ENCODE results near the gene SLC6A4.

The SLC6A4 gene

GRCh38 chr17:30271102-30271501 lies 35.6 kb upstream of the SLC6A4 start:
- Histone ChIP-seq H3K9ac (ENCODE audit: low read depth, low read length, poor library complexity, severe bottlenecking) (no peak overlapping the region), H2AFZ (ENCODE audit: low read length) (no peak overlapping the region), H3K9me3 (ENCODE audit: insufficient read depth, low read depth, low read length) (no peaks in the 10 kb centered on the region), H3K4me1 (ENCODE audit: insufficient read depth, low read length, poor library complexity, severe bottlenecking) (no peaks in the 10 kb centered on the region), H3K4me3 (ENCODE audit: low read length, poor library complexity, severe bottlenecking) (no peak overlapping the region), H3K9me2 (replicated peaks; ENCODE audit: low read depth, low read length) (no peaks in the 10 kb centered on the region), H3K4me2 (ENCODE audit: low read depth, low read length, poor library complexity, severe bottlenecking) (no peak overlapping the region), H4K20me1 (ENCODE audit: insufficient read depth, low read length, poor library complexity, severe bottlenecking) (no peaks in the 10 kb centered on the region), H3K79me2 (ENCODE audit: insufficient read depth, low read length) (no peaks in the 10 kb centered on the region), H3F3A (ENCODE audit: low read depth) (no peaks in the 10 kb centered on the region), H3K27me3 (ENCODE audit: insufficient read depth, low read length, poor library complexity, severe bottlenecking) (no peaks in the 10 kb centered on the region), H3K36me3 (ENCODE audit: insufficient read depth, low read length) (peaks cover 69% of the 10 kb centered on the region; the same call in 1 of the 2 replicates)
- no peak for TF ChIP-seq EZH2phosphoT487 (IDR thresholded peaks at IDR 0.05; ENCODE audit: borderline replicate concordance)

- Histone ChIP-seq H3K36me3 (ENCODE audit: insufficient read depth, low read length) (peaks cover 65% of the 10 kb centered on the region; the same call in 1 of the 2 replicates), H3K4me2 (ENCODE audit: low read depth, low read length, poor library complexity, severe bottlenecking) (no peak overlapping the region), H3K9me3 (ENCODE audit: insufficient read depth, low read depth, low read length) (no peaks in the 10 kb centered on the region), H3K27me3 (ENCODE audit: insufficient read depth, low read length, poor library complexity, severe bottlenecking) (no peaks in the 10 kb centered on the region), H3F3A (ENCODE audit: low read depth) (no peaks in the 10 kb centered on the region), H3K9ac (ENCODE audit: low read depth, low read length, poor library complexity, severe bottlenecking) (no peak overlapping the region), H4K20me1 (ENCODE audit: insufficient read depth, low read length, poor library complexity, severe bottlenecking) (no peaks in the 10 kb centered on the region), H3K79me2 (ENCODE audit: insufficient read depth, low read length) (no peaks in the 10 kb centered on the region), H3K4me1 (ENCODE audit: insufficient read depth, low read length, poor library complexity, severe bottlenecking) (no peaks in the 10 kb centered on the region), H2AFZ (ENCODE audit: low read length) (no peak overlapping the region), H3K4me3 (ENCODE audit: low read length, poor library complexity, severe bottlenecking) (no peak overlapping the region), H3K9me2 (replicated peaks; ENCODE audit: low read depth, low read length) (no peaks in the 10 kb centered on the region)
- TF ChIP-seq EZH2phosphoT487 (IDR thresholded peaks at IDR 0.05; ENCODE audit: borderline replicate concordance) (no peak), CTCF (conservative IDR thresholded peaks at IDR 0.05; ENCODE audit: low read length) (no peak)
Observed at GRCh38 chr17:30267625-30268024, 32.1 kb upstream of the SLC6A4 start.

- Histone ChIP-seq H3K36me3 (ENCODE audit: insufficient read depth, low read length) (peaks cover 49% of the 10 kb centered on the region), H4K20me1 (ENCODE audit: insufficient read depth, low read length, poor library complexity, severe bottlenecking) (peaks cover 6% of the 10 kb centered on the region), H3K9me3 (ENCODE audit: insufficient read depth, low read depth, low read length) (no peaks in the 10 kb centered on the region), H3K4me1 (ENCODE audit: insufficient read depth, low read length, poor library complexity, severe bottlenecking) (peaks cover 3% of the 10 kb centered on the region), H3K4me3 (ENCODE audit: low read length, poor library complexity, severe bottlenecking) (no peak overlapping the region), H3K79me2 (ENCODE audit: insufficient read depth, low read length) (no peaks in the 10 kb centered on the region), H3K27me3 (ENCODE audit: insufficient read depth, low read length, poor library complexity, severe bottlenecking) (no peaks in the 10 kb centered on the region), H3K9me2 (replicated peaks; ENCODE audit: low read depth, low read length) (no peaks in the 10 kb centered on the region), H2AFZ (ENCODE audit: low read length) (no peak overlapping the region), H3K4me2 (ENCODE audit: low read depth, low read length, poor library complexity, severe bottlenecking) (no peak overlapping the region), H3F3A (ENCODE audit: low read depth) (no peaks in the 10 kb centered on the region), H3K9ac (ENCODE audit: low read depth, low read length, poor library complexity, severe bottlenecking) (no peak overlapping the region)
- no peak for TF ChIP-seq EZH2phosphoT487 (IDR thresholded peaks at IDR 0.05; ENCODE audit: borderline replicate concordance)
- TF ChIP-seq CTCF (conservative IDR thresholded peaks at IDR 0.05; ENCODE audit: low read length): no peak
Observed at GRCh38 chr17:30263552-30264333, 28.2 kb upstream of the SLC6A4 start.
